ENCODE data around the gene PRKCH. TPM values are rescaled to one million over a fixed set of nuclear protein-coding genes. Genes with fewer than 3 reads are reported as not detected.

PRKCH gene
- total and polyA plus RNA-seq, 3 donors from 2014 or later: 15.0 to 26.8 (median 25.4) TPM

DNA sequence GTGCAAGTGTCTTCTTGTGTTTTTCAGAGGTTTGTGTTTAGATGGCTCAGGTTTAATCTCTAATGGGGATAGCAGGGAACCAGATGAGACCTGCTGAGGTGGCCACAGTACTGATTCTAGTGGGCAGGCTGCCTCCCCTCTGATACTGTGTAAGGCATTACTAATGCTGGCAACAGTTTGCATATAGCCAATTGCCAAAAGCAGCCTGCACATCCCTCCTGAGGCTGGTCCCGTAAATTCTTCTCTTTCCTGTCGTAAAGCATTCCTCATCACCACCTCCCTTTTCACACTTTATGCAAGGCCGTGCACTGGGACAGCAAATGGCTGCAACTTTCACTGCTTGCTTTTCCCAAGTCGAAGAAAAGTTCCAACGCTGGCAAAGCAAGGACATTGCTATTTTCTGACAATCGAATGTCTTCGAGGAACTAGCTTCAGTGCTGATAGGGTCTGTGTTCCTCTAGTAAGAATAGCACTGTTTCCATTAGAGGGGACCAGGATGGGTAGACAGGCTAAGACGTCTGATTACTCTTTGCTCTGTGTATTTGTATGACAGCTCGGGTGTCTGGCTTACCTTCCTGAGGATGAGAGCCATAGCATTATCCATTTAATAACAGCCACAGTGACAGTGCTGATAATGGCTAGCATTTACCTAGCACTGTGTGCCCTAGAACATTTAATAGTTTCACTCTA, 195.7 kb downstream of the PRKCH start:
- intact Hi-C loops (cut with DNase I; ENCODE audit: low total_unique reads): no loop called here
- H3K4me1 ChIP-seq: peaks cover 10% of the 10 kb centered on the region
- no peak for TF ChIP-seq POLR2A (IDR thresholded peaks at IDR 0.05)
- 60 to 64% methylated on average over 9 of the region's 9 CpGs for WGBS, 2 donors
- no peaks in the 10 kb centered on the region for H3K36me3 ChIP-seq (ENCODE audit: low read depth, missing control alignments)
- H3K27me3 ChIP-seq: no peaks in the 10 kb centered on the region
- no peak overlapping the region for H3K27ac ChIP-seq
- no peak overlapping the region for H3K4me3 ChIP-seq
- no peak for DNase-seq
- H3K9me3 ChIP-seq: no peaks in the 10 kb centered on the region

DNA sequence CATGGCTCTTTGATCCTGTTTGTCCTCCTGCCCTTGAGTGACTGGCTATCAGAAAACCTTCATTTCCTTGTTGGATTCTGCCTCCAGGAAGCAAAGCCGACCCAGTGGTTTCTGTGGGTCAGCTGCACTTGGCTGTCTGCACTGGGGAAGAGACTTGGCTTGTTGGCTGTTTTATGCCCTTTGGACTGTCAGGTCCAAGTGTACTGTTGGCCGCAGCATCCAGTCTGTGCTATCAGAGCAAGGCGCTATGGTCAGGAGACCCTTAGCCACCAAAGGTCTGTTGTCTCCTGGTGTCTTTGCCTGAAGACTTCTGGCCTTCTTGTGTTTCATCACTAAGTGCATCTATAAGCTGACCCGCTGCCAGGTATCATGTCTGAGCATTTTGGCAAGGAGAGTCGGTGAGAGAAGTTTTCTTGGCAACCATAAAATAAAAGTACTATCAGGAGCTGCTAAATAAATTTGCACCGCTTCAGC, 196.6 kb downstream of the PRKCH start:
- Histone ChIP-seq H3K27me3 (no peaks in the 10 kb centered on the region), H3K4me3 (no peak overlapping the region), H3K4me1 (peaks cover 10% of the 10 kb centered on the region), H3K9me3 (no peaks in the 10 kb centered on the region), H3K27ac (no peak overlapping the region), H3K36me3 (ENCODE audit: low read depth, missing control alignments) (no peaks in the 10 kb centered on the region)
- 63 to 68% methylated on average over 6 of the region's 6 CpGs for WGBS, 2 donors
- DNase-seq: no peak
- intact Hi-C loops (cut with DNase I; ENCODE audit: low total_unique reads): no loop called here
- TF ChIP-seq POLR2A (IDR thresholded peaks at IDR 0.05): no peak
- no peak for TF ChIP-seq CTCF (IDR thresholded peaks at IDR 0.05)

DNA sequence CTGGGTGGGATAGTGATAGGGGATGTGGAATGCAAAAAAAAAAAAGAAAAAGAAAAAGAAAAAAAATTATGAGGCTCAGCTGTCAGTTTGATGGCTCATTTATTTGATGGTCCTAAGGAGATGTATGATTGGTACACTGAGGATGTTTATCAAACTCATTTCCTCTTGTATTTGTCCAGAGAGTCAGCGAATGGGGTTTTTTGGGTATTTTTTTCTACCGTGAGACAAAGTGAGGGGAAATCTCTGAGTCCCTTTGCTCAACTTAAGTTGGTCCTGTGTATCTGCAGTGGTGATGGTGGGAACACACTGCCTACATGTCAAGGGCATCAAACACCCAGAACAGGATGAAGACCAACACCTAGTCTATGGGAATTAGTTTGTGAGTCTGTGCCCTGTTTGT, 197.0 kb downstream of the PRKCH start:
- Histone ChIP-seq H3K9me3 (no peaks in the 10 kb centered on the region), H3K36me3 (ENCODE audit: low read depth, missing control alignments) (no peaks in the 10 kb centered on the region), H3K27me3 (no peaks in the 10 kb centered on the region), H3K27ac (no peak overlapping the region), H3K4me3 (no peak overlapping the region), H3K4me1 (peaks cover 10% of the 10 kb centered on the region)
- intact Hi-C loops (cut with DNase I; ENCODE audit: low total_unique reads): no loop called here
- WGBS, 2 donors: 84 to 85% methylated on average over 2 of the region's 2 CpGs
- TF ChIP-seq POLR2A (IDR thresholded peaks at IDR 0.05): no peak
- no peak for DNase-seq

DNA sequence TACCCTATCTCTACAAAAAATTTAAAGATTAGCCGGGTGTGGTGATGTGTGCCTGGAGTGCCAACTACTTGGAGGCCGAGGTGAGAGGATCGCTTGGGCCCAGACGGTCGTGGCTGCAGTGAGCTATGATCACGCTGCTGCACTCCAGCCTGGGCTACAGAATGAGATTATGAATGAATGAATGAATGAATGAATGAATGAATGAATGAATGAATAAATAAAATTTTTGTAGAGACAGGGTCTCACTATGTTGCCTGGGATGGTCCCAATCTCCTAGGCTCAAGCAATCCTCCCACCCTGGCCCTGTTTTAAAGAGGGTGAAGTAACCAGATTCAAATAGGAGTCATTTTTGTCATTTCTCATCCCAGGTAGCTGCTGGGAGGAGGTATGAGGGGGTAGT, 197.7 kb downstream of the PRKCH start:
- no peak for DNase-seq
- H3K9me3 ChIP-seq: no peaks in the 10 kb centered on the region
- 93 to 97% methylated on average over 6 of the region's 6 CpGs for WGBS, 2 donors
- intact Hi-C loops (cut with DNase I; ENCODE audit: low total_unique reads): no loop called here
- no peaks in the 10 kb centered on the region for H3K27me3 ChIP-seq
- peaks cover 11% of the 10 kb centered on the region for H3K4me1 ChIP-seq
- TF ChIP-seq POLR2A (IDR thresholded peaks at IDR 0.05) (no peak), CTCF (IDR thresholded peaks at IDR 0.05) (no peak)
- H3K27ac ChIP-seq: no peak overlapping the region
- no peaks in the 10 kb centered on the region for H3K36me3 ChIP-seq (ENCODE audit: low read depth, missing control alignments)
- H3K4me3 ChIP-seq: no peak overlapping the region

- Histone ChIP-seq H3K4me3 (no peak overlapping the region), H3K27me3 (no peaks in the 10 kb centered on the region), H3K36me3 (ENCODE audit: low read depth, missing control alignments) (no peaks in the 10 kb centered on the region), H3K4me1 (peaks cover 18% of the 10 kb centered on the region), H3K9me3 (no peaks in the 10 kb centered on the region), H3K27ac (no peak overlapping the region)
- intact Hi-C loops (cut with DNase I; ENCODE audit: low total_unique reads): no loop called here
- no peak for DNase-seq
- no peak for TF ChIP-seq CTCF (IDR thresholded peaks at IDR 0.05)
- TF ChIP-seq POLR2A (IDR thresholded peaks at IDR 0.05): no peak
- 100% methylated on average over 1 of the region's 1 CpG for WGBS, 2 donors
Measured at GRCh38 chr14:61519735-61520134, 198.4 kb downstream of the PRKCH start.

DNA sequence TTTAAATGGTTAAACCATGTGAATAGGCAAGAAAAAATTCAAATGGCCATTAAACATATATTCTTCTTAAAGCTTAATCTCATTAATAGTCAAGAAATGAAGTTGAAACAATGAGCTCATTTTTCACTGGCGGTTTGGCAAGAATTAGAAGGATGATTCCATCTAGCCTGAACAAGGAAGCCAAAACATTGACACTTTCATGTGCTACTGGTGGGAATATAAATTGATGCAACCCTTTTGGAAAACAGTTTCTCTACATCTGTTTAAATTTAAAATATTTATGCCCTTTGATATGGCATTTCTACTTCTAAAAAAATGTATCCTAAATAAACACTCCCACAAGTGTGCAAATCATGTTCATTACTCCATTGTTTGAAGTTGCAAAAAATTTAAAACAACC, 199.2 kb downstream of the PRKCH start:
- H3K4me3 ChIP-seq: no peak overlapping the region
- no peaks in the 10 kb centered on the region for H3K27me3 ChIP-seq
- H3K9me3 ChIP-seq: no peaks in the 10 kb centered on the region
- TF ChIP-seq POLR2A (IDR thresholded peaks at IDR 0.05) (no peak), CTCF (IDR thresholded peaks at IDR 0.05) (no peak)
- intact Hi-C loops (cut with DNase I; ENCODE audit: low total_unique reads): no loop called here
- WGBS, 2 donors: 66 to 68% methylated on average over 1 of the region's 1 CpG
- H3K4me1 ChIP-seq: peaks cover 26% of the 10 kb centered on the region
- H3K36me3 ChIP-seq (ENCODE audit: low read depth, missing control alignments): no peaks in the 10 kb centered on the region
- no peak for DNase-seq
- H3K27ac ChIP-seq: no peak overlapping the region
